HG02642 (cell line): ENCODE results near the gene TP73.
"Not testable (repeated sequence)": the region's sequence is repeated elsewhere in the genome, so short reads cannot be mapped to it uniquely, and the experiment has no call there.

ENCODE experiments used
- ATAC-seq: cut with Tn5 transposase; IDR thresholded peaks from one replicate; pipeline ENCODE4 v1.9.1; 2021; ENCODE audit warnings: mild to moderate bottlenecking; ENCODE audit not compliant: unreplicated experiment, poor library complexity

TP73 gene

GRCh38 chr1:3717715-3718601 is 65.6 kb downstream of the TP73 start:
- ATAC-seq, result no peak

GRCh38 chr1:3718764-3719163 is 66.4 kb downstream of the TP73 start:
- no peak for ATAC-seq

DNA sequence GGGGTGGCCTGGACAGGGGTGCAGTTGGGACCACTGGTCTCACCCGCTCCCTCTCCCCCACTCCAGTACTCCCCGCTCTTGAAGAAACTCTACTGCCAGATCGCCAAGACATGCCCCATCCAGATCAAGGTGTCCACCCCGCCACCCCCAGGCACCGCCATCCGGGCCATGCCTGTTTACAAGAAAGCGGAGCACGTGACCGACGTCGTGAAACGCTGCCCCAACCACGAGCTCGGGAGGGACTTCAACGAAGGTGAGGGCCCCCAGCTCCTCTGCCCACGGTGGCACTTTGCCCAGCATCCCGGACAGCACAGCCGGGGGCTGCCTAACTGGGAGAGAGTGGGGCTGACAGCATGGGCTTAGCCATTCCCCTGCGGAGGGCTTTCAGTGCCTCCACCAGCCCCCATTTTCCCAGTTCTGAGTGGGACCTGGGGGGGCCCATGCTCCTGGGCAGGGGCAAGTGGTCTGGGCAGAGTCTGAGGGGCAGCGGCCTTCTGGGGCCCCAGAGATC is 69.7 kb downstream of the TP73 start:
- ATAC-seq, result no peak

GRCh38 chr1:3722846-3723245 is 70.5 kb downstream of the TP73 start:
- ATAC-seq, result no peak

DNA sequence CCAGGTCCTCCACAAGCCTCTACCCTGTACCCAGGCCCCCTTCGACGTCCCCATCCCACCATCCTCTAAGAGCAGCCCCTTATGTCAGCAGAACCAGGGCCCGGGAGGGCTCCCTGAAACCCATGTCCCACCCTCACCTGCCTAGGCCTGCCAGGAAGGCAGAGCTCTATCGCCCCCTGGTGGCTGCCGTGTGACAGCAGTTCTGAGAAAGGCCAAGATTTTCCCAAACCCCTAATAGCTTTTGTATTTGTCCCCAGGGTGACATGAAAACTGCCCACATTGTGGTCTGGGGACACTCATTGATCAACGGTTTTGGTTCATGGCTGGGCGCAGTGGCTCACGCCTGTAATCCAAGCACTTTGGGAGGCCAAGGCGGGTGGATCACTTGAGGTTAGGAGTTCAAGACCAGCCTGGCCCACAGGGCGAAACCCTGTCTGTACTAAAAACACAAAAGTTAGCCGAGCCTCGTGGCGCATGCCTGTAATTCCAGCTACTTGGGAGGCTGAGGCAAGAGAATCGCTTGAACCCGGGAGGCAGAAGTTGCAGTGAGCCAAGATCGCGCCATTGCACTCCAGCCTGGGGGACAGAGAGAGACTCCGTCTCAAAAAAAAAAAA is 72.2 kb downstream of the TP73 start:
- ATAC-seq, result not testable (repeated sequence)

DNA sequence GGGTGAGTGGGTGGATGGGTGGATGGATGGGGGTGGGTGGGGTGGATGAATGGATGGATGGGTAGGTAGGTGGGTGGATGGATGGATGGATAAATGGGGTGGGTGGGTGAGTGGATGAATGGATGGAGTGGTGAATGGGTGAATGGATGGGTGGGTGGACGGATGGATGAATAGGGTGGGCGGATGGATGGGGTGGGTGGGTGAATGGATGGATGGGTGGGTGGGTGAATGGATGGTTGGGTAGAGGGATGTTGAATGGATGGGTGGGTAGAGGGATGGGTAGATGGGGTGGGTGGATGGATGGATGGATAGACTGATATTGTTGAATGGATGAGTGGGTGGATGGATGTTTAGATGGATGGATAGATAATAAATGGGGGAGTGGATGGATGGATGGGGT is 73.0 kb downstream of the TP73 start:
- no peak for ATAC-seq

DNA sequence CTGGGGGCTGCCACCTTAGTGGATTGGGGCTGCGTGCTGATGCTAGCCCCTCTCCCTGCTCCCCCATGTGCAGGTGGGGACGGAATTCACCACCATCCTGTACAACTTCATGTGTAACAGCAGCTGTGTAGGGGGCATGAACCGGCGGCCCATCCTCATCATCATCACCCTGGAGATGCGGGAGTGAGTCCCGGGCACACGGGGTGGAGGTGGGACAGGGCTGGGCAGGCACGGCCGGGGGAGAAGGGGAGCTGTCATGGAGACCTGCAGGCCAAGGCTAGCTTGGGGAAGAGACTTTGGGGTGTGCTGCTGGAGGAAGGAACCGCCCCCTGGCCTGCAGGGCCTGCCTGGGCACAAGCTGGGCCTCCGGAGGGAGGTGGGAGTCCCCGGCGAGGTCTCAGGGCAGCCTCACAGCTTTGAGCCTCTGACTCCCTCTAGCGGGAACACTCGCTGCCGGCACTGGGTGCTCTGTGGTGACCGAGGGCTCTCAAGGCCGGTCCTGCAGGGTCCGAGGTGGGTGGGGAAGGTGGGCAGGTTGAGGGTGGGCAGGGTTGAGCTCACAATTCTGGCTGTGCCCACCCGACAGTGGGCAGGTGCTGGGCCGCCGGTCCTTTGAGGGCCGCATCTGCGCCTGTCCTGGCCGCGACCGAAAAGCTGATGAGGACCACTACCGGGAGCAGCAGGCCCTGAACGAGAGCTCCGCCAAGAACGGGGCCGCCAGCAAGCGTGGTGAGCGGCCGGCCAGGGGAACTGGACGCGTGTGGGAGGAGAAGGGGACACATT is 74.9 kb downstream of the TP73 start:
- no peak for ATAC-seq

GRCh38 chr1:3727825-3728776 is 75.8 kb downstream of the TP73 start:
- no peak for ATAC-seq

- no peak for ATAC-seq
Measured at GRCh38 chr1:3729594-3730542, 77.6 kb downstream of the TP73 start.

DNA sequence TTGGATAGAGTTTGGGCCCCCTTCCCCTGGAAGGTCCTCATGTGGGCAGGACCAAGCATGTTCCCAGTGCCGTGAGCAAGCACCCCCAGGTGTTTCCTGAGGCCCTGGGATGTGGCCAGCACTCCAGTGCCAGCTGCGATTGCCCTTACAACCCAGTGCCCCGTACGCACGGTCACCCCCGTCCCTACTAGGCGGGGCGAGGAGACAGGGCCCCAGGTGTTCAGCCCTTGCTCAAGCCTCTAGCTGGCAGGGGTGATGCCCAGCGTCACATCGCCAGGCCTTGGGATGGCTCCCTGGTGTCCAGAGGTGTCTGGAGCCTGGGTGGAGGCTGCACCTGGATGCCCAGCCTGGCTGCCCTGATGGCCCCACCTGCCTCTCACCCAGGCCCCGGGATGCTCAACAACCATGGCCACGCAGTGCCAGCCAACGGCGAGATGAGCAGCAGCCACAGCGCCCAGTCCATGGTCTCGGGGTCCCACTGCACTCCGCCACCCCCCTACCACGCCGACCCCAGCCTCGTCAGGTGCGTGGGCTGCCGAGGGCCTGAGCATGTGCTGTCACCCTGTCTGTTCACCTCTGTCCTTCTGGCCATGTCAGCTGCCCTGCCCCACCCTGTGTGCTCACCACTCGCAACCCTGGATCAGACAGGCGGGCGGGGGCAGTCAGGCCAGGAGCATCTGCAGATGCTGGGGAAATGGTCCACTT is 78.4 kb downstream of the TP73 start:
- ATAC-seq, result no peak

- no peak for ATAC-seq
Measured at GRCh38 chr1:3731583-3732433, 79.5 kb downstream of the TP73 start.

DNA sequence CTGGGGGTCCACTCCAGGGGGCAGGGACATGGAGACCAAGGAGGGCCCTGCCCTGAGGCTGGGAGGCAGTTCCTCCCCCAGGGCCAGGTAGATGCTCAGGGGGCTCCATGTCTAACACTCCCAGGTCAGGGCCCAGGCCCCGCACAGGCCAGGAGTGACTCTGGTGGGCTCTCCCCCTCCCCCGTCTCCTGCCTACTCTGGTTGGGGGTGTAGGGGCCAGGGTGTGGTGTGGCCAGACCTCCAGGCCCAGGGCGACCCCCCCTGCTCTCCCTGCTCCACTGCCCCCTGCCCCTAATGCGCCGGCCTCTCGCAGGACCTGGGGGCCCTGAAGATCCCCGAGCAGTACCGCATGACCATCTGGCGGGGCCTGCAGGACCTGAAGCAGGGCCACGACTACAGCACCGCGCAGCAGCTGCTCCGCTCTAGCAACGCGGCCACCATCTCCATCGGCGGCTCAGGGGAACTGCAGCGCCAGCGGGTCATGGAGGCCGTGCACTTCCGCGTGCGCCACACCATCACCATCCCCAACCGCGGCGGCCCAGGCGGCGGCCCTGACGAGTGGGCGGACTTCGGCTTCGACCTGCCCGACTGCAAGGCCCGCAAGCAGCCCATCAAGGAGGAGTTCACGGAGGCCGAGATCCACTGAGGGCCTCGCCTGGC is 80.2 kb downstream of the TP73 start:
- ATAC-seq, result no peak

GRCh38 chr1:3733094-3733882 is 81.0 kb downstream of the TP73 start:
- no peak for ATAC-seq

DNA sequence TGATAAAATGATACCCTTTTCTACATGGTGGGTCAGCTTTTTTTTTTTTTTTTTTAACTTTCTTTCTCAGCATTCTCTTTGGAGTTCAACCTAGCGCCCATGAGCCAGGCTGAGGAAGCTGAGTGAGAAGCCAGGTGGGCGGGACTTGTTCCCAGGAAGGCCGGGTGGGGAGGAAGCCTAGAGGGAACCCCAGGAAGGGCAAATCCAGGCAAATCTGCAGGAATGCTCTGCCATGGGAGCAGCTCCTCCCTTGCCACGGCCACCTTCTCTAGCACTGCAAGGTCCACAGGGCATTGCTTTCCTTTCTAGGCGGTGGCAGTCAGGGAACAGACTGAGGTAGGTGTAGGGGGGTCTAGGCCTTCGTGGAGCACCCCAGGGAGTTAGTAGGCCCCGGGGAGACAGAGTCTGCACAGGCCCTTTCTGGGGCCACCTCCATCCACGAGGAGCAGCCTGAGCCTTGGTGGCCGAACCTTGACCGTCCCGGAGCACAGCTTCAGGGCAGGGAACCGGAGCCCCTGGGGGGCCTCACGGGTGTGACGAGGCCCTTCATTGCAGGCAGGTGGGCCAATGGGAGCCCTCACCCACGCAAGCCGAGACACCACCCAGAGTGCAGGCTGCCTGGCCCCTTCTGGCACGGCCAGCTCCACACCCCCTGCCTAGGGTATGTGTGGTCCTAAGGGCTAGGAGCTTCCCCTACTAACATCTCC is 81.7 kb downstream of the TP73 start:
- no peak for ATAC-seq

- no peak for ATAC-seq
Measured at GRCh38 chr1:3734602-3735001, 82.3 kb downstream of the TP73 start.
